GM23338 (cell line): ENCODE data around the gene ATG2B.

Source experiments
- CREB1 ChIP-seq: fragments of 250-450 bp; sonication (Bioruptor Pico); IDR thresholded peaks from 2 replicates; pipeline ENCODE4 v1.5.0; 2020; ENCODE audit warnings: low read depth, mild to moderate bottlenecking, moderate library complexity
- CTCF ChIP-seq, 2 experiments: fragments of 200-600 bp in 1 of 2; sonication (generic) in 1 of 2; conservative IDR thresholded peaks; 2 replicates each; pipeline versions ENCODE4 v1.5.1 to v1.6.1; 2016 to 2017; ENCODE audit warnings: antibody characterized with exemption in 2 of 2, low read depth in 2 of 2, mild to moderate bottlenecking in 2 of 2, moderate library complexity in 1 of 2
- EZH2 ChIP-seq: fragments of 200-600 bp; sonication (generic); IDR thresholded peaks from one replicate; pipeline ENCODE4 v1.8.0; 2017; ENCODE audit warnings: antibody characterized with exemption, mild to moderate bottlenecking, low read depth; ENCODE audit not compliant: unreplicated experiment
- EZH2phosphoT487 ChIP-seq: fragments of 200-600 bp; sonication (generic); IDR thresholded peaks from one replicate; pipeline ENCODE4 v1.8.1; 2018; ENCODE audit warnings: antibody characterized with exemption; ENCODE audit not compliant: unreplicated experiment
- JUNB ChIP-seq: IDR thresholded peaks from one replicate; pipeline ENCODE4 v1.6.1; 2016; ENCODE audit warnings: antibody characterized with exemption; ENCODE audit not compliant: unreplicated experiment
- NANOG ChIP-seq: IDR thresholded peaks from 2 replicates; pipeline ENCODE4 v1.6.1; 2016; ENCODE audit warnings: antibody characterized with exemption, borderline replicate concordance
- POLR2AphosphoS5 ChIP-seq: IDR thresholded peaks from 2 replicates; pipeline ENCODE4 v1.6.1; 2016; ENCODE audit warnings: antibody characterized with exemption, low read depth
- REST ChIP-seq: IDR thresholded peaks from one replicate; pipeline ENCODE4 v1.6.1; 2018; ENCODE audit warnings: antibody characterized with exemption; ENCODE audit not compliant: unreplicated experiment
- STAT1 ChIP-seq: IDR thresholded peaks from one replicate; pipeline ENCODE4 v1.6.1; 2016; ENCODE audit warnings: antibody characterized with exemption; ENCODE audit not compliant: unreplicated experiment
- TF ChIP-seq, protein P1 (sequence below): fragments of 250-450 bp; sonication (Bioruptor Pico); IDR thresholded peaks from 2 replicates; pipeline ENCODE4 v1.5.0; 2020; ENCODE audit warnings: mild to moderate bottlenecking, moderate library complexity

DNA sequence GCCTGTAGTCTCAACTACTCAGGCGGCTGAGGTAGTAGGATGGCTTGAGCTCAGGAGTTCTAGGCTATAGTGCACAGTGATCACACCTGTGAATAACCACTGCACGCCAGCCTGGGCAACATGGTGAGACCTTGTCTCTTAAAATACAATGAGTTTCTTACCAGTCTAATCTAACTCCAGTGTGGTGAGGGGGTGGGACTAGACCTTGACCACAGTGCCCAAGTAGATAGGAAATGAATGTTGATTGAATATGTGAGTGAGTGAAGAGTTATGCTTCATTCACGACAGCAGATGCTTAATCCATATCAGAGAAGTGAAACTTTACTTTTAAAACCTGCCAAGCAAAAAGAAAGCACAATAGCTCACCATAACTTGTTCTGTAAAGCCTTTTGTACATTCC, 17.6 kb upstream of the ATG2B start:
- TF ChIP-seq CTCF (conservative IDR thresholded peaks at IDR 0.05; ENCODE audit: low read depth in 2 of 2): no peak
- TF ChIP-seq EZH2: no peak
- no peak for TF ChIP-seq STAT1
- TF ChIP-seq POLR2AphosphoS5: no peak
- TF ChIP-seq REST: no peak
- TF ChIP-seq JUNB: no peak
- TF ChIP-seq EZH2phosphoT487: no peak
- TF ChIP-seq NANOG: no peak
- TF ChIP-seq CREB1: no peak
- TF ChIP-seq, protein P1, sequence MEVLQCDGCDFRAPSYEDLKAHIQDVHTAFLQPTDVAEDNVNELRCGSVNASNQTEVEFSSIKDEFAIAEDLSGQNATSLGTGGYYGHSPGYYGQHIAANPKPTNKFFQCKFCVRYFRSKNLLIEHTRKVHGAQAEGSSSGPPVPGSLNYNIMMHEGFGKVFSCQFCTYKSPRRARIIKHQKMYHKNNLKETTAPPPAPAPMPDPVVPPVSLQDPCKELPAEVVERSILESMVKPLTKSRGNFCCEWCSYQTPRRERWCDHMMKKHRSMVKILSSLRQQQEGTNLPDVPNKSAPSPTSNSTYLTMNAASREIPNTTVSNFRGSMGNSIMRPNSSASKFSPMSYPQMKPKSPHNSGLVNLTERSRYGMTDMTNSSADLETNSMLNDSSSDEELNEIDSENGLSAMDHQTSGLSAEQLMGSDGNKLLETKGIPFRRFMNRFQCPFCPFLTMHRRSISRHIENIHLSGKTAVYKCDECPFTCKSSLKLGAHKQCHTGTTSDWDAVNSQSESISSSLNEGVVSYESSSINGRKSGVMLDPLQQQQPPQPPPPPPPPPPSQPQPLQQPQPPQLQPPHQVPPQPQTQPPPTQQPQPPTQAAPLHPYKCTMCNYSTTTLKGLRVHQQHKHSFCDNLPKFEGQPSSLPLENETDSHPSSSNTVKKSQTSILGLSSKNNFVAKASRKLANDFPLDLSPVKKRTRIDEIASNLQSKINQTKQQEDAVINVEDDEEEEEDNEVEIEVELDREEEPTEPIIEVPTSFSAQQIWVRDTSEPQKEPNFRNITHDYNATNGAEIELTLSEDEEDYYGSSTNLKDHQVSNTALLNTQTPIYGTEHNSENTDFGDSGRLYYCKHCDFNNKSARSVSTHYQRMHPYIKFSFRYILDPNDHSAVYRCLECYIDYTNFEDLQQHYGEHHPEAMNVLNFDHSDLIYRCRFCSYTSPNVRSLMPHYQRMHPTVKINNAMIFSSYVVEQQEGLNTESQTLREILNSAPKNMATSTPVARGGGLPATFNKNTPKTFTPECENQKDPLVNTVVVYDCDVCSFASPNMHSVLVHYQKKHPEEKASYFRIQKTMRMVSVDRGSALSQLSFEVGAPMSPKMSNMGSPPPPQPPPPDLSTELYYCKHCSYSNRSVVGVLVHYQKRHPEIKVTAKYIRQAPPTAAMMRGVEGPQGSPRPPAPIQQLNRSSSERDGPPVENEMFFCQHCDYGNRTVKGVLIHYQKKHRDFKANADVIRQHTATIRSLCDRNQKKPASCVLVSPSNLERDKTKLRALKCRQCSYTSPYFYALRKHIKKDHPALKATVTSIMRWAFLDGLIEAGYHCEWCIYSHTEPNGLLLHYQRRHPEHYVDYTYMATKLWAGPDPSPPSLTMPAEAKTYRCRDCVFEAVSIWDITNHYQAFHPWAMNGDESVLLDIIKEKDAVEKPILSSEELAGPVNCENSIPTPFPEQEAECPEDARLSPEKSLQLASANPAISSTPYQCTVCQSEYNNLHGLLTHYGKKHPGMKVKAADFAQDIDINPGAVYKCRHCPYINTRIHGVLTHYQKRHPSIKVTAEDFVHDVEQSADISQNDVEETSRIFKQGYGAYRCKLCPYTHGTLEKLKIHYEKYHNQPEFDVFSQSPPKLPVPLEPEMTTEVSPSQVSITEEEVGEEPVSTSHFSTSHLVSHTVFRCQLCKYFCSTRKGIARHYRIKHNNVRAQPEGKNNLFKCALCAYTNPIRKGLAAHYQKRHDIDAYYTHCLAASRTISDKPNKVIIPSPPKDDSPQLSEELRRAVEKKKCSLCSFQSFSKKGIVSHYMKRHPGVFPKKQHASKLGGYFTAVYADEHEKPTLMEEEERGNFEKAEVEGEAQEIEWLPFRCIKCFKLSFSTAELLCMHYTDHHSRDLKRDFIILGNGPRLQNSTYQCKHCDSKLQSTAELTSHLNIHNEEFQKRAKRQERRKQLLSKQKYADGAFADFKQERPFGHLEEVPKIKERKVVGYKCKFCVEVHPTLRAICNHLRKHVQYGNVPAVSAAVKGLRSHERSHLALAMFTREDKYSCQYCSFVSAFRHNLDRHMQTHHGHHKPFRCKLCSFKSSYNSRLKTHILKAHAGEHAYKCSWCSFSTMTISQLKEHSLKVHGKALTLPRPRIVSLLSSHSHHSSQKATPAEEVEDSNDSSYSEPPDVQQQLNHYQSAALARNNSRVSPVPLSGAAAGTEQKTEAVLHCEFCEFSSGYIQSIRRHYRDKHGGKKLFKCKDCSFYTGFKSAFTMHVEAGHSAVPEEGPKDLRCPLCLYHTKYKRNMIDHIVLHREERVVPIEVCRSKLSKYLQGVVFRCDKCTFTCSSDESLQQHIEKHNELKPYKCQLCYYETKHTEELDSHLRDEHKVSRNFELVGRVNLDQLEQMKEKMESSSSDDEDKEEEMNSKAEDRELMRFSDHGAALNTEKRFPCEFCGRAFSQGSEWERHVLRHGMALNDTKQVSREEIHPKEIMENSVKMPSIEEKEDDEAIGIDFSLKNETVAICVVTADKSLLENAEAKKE (CRISPR knock-in tag): no peak
